Thoracic aorta (tissue), 2 donors: Measurements from ENCODE around the gene SOX1. TPM values are rescaled to one million over a fixed set of nuclear protein-coding genes. Genes with fewer than 3 reads are reported as not detected.

ENCODE experiments used
- ATAC-seq: fragments of 150-250 bp; one replicate; pipeline ENCODE4 v1.8.0; 2017; ENCODE audit warnings: low read depth; ENCODE audit not compliant: insufficient number of reproducible peaks, low FRiP score
- DNase-seq: peaks from one replicate; pipeline ENCODE4 v3.0.0-alpha.2; 2020; ENCODE audit warnings: low spot score
- H3K27ac ChIP-seq, 2 donors: fragments of 200-600 bp; sonication (generic); 1 replicate in 1 of 2; 2 replicates in 1 of 2; pipeline ENCODE4 v1.5.1; 2016; ENCODE audit warnings: mild to moderate bottlenecking in 2 of 2, moderate library complexity in 2 of 2
- H3K27me3 ChIP-seq: fragments of 200-600 bp; sonication (generic); replicated peaks from 2 replicates; pipeline ENCODE4 v1.6.0; 2016; ENCODE audit warnings: mild to moderate bottlenecking; ENCODE audit not compliant: insufficient read depth
- H3K36me3 ChIP-seq: fragments of 200-600 bp; sonication (generic); one replicate; pipeline ENCODE4 v1.5.1; 2016
- H3K4me1 ChIP-seq, 2 donors: fragments of 200-600 bp; sonication (generic); 1 replicate in 1 of 2; 2 replicates in 1 of 2; pipeline versions ENCODE4 v1.5.1 to v1.6.0; 2016; ENCODE audit warnings: low read depth in 2 of 2, mild to moderate bottlenecking in 1 of 2; ENCODE audit not compliant: control insufficient read depth in 1 of 2
- H3K4me3 ChIP-seq: fragments of 200-600 bp; sonication (generic); 2 replicates; pipeline ENCODE4 v1.5.1; 2016; ENCODE audit warnings: mild to moderate bottlenecking
- H3K9me3 ChIP-seq: fragments of 200-600 bp; sonication (generic); 2 replicates; pipeline ENCODE4 v1.5.1; 2016
- CTCF ChIP-seq: fragments of 200-600 bp; sonication (generic); IDR thresholded peaks from one replicate; pipeline ENCODE4 v1.5.1; 2019; ENCODE audit warnings: antibody characterized with exemption
- total RNA-seq, 2 donors: library from RNA; depleted of rRNA; stranded (reverse); fragments of >200 nt; gene quantifications; one replicate each; pipeline versions ENCODE4 v1.1.0 to v1.2.3, GENCODE V29; 2016

Gene SOX1
- total RNA-seq, 2 donors from 2014 or later = not detected

- no peaks in the 10 kb centered on the region for H3K36me3 ChIP-seq
- no peak overlapping the region for H3K27ac ChIP-seq
- H3K9me3 ChIP-seq = no peaks in the 10 kb centered on the region
- no peak for ATAC-seq
- TF ChIP-seq CTCF = no peak
- H3K4me1 ChIP-seq = no peaks in the 10 kb centered on the region
- no peaks in the 10 kb centered on the region for H3K27me3 ChIP-seq
- no peak for DNase-seq
- H3K4me3 ChIP-seq = no peak overlapping the region
Measured at GRCh38 chr13:112113851-112114250, 46.9 kb downstream of the SOX1 start.

GRCh38 chr13:112114391-112114790 lies 47.4 kb downstream of the SOX1 start:
- no peak overlapping the region for H3K4me3 ChIP-seq
- ATAC-seq = no peak
- H3K27ac ChIP-seq = no peak overlapping the region
- H3K9me3 ChIP-seq = no peaks in the 10 kb centered on the region
- no peak for DNase-seq
- no peak for TF ChIP-seq CTCF
- H3K36me3 ChIP-seq = no peaks in the 10 kb centered on the region
- no peaks in the 10 kb centered on the region for H3K4me1 ChIP-seq
- no peaks in the 10 kb centered on the region for H3K27me3 ChIP-seq

GRCh38 chr13:112115403-112116091 lies 48.6 kb downstream of the SOX1 start:
- Histone ChIP-seq H3K4me1 (no peaks in the 10 kb centered on the region), H3K36me3 (no peaks in the 10 kb centered on the region), H3K27ac (no peak overlapping the region), H3K9me3 (no peaks in the 10 kb centered on the region), H3K27me3 (no peaks in the 10 kb centered on the region), H3K4me3 (no peak overlapping the region)
- DNase-seq = no peak
- ATAC-seq = no peak
- TF ChIP-seq CTCF = no peak

GRCh38 chr13:112116187-112116950 lies 49.4 kb downstream of the SOX1 start:
- Histone ChIP-seq H3K27me3 (no peaks in the 10 kb centered on the region), H3K4me1 (no peaks in the 10 kb centered on the region), H3K9me3 (no peaks in the 10 kb centered on the region), H3K27ac (no peak overlapping the region), H3K4me3 (no peak overlapping the region), H3K36me3 (no peaks in the 10 kb centered on the region)
- no peak for TF ChIP-seq CTCF
- DNase-seq = no peak
- no peak for ATAC-seq

- no peak for TF ChIP-seq CTCF
- no peak for DNase-seq
- no peaks in the 10 kb centered on the region for H3K27me3 ChIP-seq
Measured at GRCh38 chr13:112117258-112117954, 50.5 kb downstream of the SOX1 start.

More at GRCh38 chr13:112117258-112117954, 50.5 kb downstream of the SOX1 start:
- no peaks in the 10 kb centered on the region for H3K9me3 ChIP-seq
- no peak for ATAC-seq
- no peak overlapping the region for H3K4me3 ChIP-seq
- H3K36me3 ChIP-seq = no peaks in the 10 kb centered on the region
- H3K4me1 ChIP-seq = no peaks in the 10 kb centered on the region
- H3K27ac ChIP-seq = no peak overlapping the region
